K562 (cell line): ENCODE measurements around the gene MKNK2. TPM values are rescaled to one million over a fixed set of nuclear protein-coding genes. Genes with fewer than 3 reads are reported as not detected.
A peak's percentile ranks its signal among the peaks of the same experiment; 100 is the strongest.

Experiments
- E2F3 ChIP-seq: fragments of 250-450 bp; sonication (Bioruptor Pico); IDR thresholded peaks from 2 replicates; pipeline ENCODE4 v1.4.0; 2020; ENCODE audit warnings: mild to moderate bottlenecking
- EZH2 ChIP-seq: IDR thresholded peaks from 2 replicates; pipeline ENCODE4 v1.6.1; 2012; ENCODE audit warnings: low read depth, mild to moderate bottlenecking, inconsistent platforms, low read length, borderline replicate concordance
- GABPB2 ChIP-seq: fragments of 250-450 bp; sonication (Bioruptor Pico); conservative IDR thresholded peaks from 2 replicates; pipeline ENCODE4 v1.5.1; 2021; ENCODE audit warnings: mild to moderate bottlenecking
- HDAC2 ChIP-seq: fragments of 450-650 bp; IDR thresholded peaks from 2 replicates; pipeline ENCODE4 v1.6.1; 2016; ENCODE audit warnings: mild to moderate bottlenecking
- HLTF ChIP-seq: fragments of 450-650 bp; IDR thresholded peaks from 2 replicates; pipeline ENCODE4 v1.6.1; 2016
- KLF16 ChIP-seq: IDR thresholded peaks from 2 replicates; pipeline ENCODE4 v1.6.1; 2016; ENCODE audit warnings: antibody characterized with exemption
- MAFK ChIP-seq: IDR thresholded peaks from 2 replicates; pipeline ENCODE4 v1.6.1; 2011; ENCODE audit warnings: low read length, improper control_type of control experiment
- NCOA6 ChIP-seq: fragments of 450-650 bp; IDR thresholded peaks from 2 replicates; pipeline ENCODE4 v1.6.1; 2017; ENCODE audit warnings: mild to moderate bottlenecking
- PCBP2 ChIP-seq: fragments of 200-400 bp; formaldehyde crosslinking; IDR thresholded peaks from 2 replicates; pipeline ENCODE4 v1.6.1; 2018; ENCODE audit warnings: low read length, low read depth, mild to moderate bottlenecking, moderate library complexity; ENCODE audit not compliant: poor library complexity, severe bottlenecking
- POLR2G ChIP-seq: fragments of 200-400 bp; formaldehyde crosslinking; IDR thresholded peaks from 2 replicates; pipeline ENCODE4 v1.6.1; 2017; ENCODE audit warnings: low read depth, mild to moderate bottlenecking, antibody characterized with exemption, low read length, moderate library complexity
- PTRF ChIP-seq: fragments of 450-650 bp; IDR thresholded peaks from 2 replicates; pipeline ENCODE4 v1.6.1; 2016; ENCODE audit warnings: mild to moderate bottlenecking, missing genetic modification characterization, missing compliant biosample characterization
- RBBP5 ChIP-seq: fragments of 200-600 bp; sonication (generic); IDR thresholded peaks from 2 replicates; pipeline ENCODE4 v1.6.1; 2012; ENCODE audit warnings: borderline replicate concordance, mild to moderate bottlenecking, low read length, control low read depth, inconsistent platforms; ENCODE audit not compliant: insufficient read depth, poor library complexity, severe bottlenecking
- SRSF3 ChIP-seq: fragments of 200-400 bp; formaldehyde crosslinking; IDR thresholded peaks from 2 replicates; pipeline ENCODE4 v1.6.1; 2016; ENCODE audit warnings: mild to moderate bottlenecking, low read length, moderate library complexity; ENCODE audit not compliant: insufficient read depth
- ZNF184 ChIP-seq: sonication (generic); formaldehyde crosslinking; IDR thresholded peaks from 2 replicates; pipeline ENCODE4 v1.5.0; 2020; ENCODE audit warnings: missing genetic modification reagents
- ZNF217 ChIP-seq: sonication (generic); formaldehyde crosslinking; IDR thresholded peaks from 2 replicates; pipeline ENCODE4 v1.8.0; 2022; ENCODE audit warnings: mild to moderate bottlenecking, missing genetic modification reagents
- ZNF764 ChIP-seq: fragments of 250-450 bp; sonication (Bioruptor Pico); IDR thresholded peaks from 2 replicates; pipeline ENCODE4 v1.4.0; 2020; ENCODE audit warnings: low read depth, mild to moderate bottlenecking, moderate library complexity
- polyA plus RNA-seq, 8 experiments: library from polyadenylated mRNA; depleted of rRNA in 4 of 8; stranded (reverse) in 5 of 8; unstranded in 3 of 8; fragments of >200 nt; fragmentation: Nextera tagmentation in 2 of 8; fragmentation: Illumina TruSeq in 1 of 8; extraction: Ambion mirVana in 2 of 8; extraction: Trizol in 1 of 8; gene quantifications; 2 replicates each; pipeline versions ENCODE4 v1.2.1 to v1.2.3, GENCODE V29; 2011 to 2014; ENCODE audit warnings: inconsistent platforms in 1 of 8, missing spikeins in 1 of 8
- total RNA-seq, 7 experiments: library from RNA; depleted of rRNA in 6 of 7; stranded (reverse); fragments of >200 nt in 6 of 7; fragmentation: Illumina TruSeq in 2 of 7; extraction: Trizol in 2 of 7; gene quantifications; 2 replicates each; pipeline versions ENCODE4 v1.2.1 to v1.2.3, GENCODE V29; 2011 to 2021; ENCODE audit warnings: low replicate concordance in 1 of 7
- TF ChIP-seq, protein P1 (sequence below): fragments of 450-650 bp; IDR thresholded peaks from 2 replicates; pipeline ENCODE4 v1.6.1; 2017; ENCODE audit warnings: antibody characterized with exemption
- TF ChIP-seq, protein P2 (sequence below): fragments of 450-650 bp; IDR thresholded peaks from 2 replicates; pipeline ENCODE4 v1.6.1; 2018; ENCODE audit not compliant: partially characterized antibody
- TF ChIP-seq, protein P3 (sequence below): fragments of 450-650 bp; IDR thresholded peaks from 2 replicates; pipeline ENCODE4 v1.6.1; 2017; ENCODE audit warnings: mild to moderate bottlenecking, moderate library complexity
- TF ChIP-seq, protein P4 (sequence below): fragments of 200-800 bp; sonication (Bioruptor generic); IDR thresholded peaks from 2 replicates; pipeline ENCODE4 v1.6.1; 2017; ENCODE audit warnings: missing genetic modification characterization, missing compliant biosample characterization

Gene MKNK2
- total and polyA plus RNA-seq, 9 of the 15 experiments (the other 6 are each of a cell fraction or from before 2014, with no cell fraction given): 5.1 to 191 (median 51.9) TPM

DNA sequence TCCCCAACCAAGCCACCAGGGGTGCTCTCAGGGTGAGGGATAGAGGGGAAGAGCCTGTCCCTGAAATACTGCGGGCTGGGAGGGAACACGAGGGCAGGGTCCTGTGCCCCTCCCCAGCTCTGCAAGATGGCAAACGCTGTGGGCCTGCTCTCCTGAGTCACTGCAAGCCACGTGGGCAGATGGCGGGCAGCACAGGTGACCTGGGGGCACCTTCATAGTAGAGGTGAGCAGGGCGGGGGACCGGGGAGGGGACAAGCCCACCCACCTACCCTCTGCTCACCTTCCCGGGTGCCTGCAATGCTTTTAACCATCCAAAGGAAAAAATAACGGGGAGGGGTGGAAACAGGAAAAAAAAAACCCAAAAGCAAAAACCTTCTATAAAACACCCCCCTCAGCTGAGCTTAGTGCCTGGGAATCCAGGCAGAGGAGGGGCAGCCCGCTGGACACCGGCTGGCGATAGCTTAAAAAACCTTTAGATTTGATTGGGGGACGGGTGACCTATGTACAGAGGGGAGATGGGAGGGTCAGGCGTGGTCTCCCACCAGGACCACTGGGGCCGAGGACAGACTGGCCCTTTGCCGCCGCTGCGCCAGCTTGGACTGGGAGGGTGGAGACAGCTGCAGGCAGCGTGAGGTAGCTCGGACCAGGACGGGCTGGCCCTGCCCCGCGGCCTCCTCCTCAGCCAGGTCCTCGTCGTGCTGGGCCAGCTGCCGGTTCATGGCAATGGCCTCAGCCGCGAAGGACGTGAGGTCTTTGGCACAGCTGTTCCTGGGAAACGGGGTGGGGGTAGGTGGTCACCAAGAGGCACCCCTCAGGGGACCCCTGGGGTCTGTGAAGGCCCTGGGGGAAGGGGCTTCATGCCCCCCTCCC is 11.7 kb downstream of the MKNK2 start (continued):
- TF ChIP-seq, protein P1, sequence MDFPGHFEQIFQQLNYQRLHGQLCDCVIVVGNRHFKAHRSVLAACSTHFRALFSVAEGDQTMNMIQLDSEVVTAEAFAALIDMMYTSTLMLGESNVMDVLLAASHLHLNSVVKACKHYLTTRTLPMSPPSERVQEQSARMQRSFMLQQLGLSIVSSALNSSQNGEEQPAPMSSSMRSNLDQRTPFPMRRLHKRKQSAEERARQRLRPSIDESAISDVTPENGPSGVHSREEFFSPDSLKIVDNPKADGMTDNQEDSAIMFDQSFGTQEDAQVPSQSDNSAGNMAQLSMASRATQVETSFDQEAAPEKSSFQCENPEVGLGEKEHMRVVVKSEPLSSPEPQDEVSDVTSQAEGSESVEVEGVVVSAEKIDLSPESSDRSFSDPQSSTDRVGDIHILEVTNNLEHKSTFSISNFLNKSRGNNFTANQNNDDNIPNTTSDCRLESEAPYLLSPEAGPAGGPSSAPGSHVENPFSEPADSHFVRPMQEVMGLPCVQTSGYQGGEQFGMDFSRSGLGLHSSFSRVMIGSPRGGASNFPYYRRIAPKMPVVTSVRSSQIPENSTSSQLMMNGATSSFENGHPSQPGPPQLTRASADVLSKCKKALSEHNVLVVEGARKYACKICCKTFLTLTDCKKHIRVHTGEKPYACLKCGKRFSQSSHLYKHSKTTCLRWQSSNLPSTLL: no peak
- TF ChIP-seq ZNF184 (CRISPR knock-in tag) (no peak), HLTF (no peak), MAFK (no peak), NCOA6 (no peak), GABPB2 (CRISPR knock-in tag) (no peak), E2F3 (CRISPR knock-in tag) (no peak), PTRF (tag) (no peak), POLR2G (peak; percentile 60; the same call in 1 of the 2 replicates), HDAC2 (no peak), KLF16 (no peak), EZH2 (no peak), SRSF3 (no peak), PCBP2 (no peak), ZNF217 (CRISPR knock-in tag) (no peak), ZNF764 (no peak), RBBP5 (no peak)
- TF ChIP-seq, protein P2, sequence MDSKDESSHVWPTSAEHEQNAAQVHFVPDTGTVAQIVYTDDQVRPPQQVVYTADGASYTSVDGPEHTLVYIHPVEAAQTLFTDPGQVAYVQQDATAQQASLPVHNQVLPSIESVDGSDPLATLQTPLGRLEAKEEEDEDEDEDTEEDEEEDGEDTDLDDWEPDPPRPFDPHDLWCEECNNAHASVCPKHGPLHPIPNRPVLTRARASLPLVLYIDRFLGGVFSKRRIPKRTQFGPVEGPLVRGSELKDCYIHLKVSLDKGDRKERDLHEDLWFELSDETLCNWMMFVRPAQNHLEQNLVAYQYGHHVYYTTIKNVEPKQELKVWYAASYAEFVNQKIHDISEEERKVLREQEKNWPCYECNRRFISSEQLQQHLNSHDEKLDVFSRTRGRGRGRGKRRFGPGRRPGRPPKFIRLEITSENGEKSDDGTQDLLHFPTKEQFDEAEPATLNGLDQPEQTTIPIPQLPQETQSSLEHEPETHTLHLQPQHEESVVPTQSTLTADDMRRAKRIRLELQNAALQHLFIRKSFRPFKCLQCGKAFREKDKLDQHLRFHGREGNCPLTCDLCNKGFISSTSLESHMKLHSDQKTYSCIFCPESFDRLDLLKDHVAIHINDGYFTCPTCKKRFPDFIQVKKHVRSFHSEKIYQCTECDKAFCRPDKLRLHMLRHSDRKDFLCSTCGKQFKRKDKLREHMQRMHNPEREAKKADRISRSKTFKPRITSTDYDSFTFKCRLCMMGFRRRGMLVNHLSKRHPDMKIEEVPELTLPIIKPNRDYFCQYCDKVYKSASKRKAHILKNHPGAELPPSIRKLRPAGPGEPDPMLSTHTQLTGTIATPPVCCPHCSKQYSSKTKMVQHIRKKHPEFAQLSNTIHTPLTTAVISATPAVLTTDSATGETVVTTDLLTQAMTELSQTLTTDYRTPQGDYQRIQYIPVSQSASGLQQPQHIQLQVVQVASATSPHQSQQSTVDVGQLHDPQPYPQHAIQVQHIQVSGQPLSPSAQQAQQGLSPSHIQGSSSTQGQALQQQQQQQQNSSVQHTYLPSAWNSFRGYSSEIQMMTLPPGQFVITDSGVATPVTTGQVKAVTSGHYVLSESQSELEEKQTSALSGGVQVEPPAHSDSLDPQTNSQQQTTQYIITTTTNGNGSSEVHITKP: no peak
- TF ChIP-seq, protein P3, sequence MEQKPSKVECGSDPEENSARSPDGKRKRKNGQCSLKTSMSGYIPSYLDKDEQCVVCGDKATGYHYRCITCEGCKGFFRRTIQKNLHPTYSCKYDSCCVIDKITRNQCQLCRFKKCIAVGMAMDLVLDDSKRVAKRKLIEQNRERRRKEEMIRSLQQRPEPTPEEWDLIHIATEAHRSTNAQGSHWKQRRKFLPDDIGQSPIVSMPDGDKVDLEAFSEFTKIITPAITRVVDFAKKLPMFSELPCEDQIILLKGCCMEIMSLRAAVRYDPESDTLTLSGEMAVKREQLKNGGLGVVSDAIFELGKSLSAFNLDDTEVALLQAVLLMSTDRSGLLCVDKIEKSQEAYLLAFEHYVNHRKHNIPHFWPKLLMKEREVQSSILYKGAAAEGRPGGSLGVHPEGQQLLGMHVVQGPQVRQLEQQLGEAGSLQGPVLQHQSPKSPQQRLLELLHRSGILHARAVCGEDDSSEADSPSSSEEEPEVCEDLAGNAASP: no peak
- TF ChIP-seq, protein P4, sequence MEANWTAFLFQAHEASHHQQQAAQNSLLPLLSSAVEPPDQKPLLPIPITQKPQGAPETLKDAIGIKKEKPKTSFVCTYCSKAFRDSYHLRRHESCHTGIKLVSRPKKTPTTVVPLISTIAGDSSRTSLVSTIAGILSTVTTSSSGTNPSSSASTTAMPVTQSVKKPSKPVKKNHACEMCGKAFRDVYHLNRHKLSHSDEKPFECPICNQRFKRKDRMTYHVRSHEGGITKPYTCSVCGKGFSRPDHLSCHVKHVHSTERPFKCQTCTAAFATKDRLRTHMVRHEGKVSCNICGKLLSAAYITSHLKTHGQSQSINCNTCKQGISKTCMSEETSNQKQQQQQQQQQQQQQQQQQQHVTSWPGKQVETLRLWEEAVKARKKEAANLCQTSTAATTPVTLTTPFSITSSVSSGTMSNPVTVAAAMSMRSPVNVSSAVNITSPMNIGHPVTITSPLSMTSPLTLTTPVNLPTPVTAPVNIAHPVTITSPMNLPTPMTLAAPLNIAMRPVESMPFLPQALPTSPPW: 0 out of 2 replicates have a peak, but pooled peaks have one; percentile 4
